Upper lobe of left lung (tissue), 6 donors: ENCODE results near the gene OTP. TPM values are rescaled to one million over a fixed set of nuclear protein-coding genes. Genes with fewer than 3 reads are reported as not detected.

Experiments
- ATAC-seq, 2 donors: fragments of 200-7000 bp; cut with Tn5 transposase; one replicate each; pipeline ENCODE4 v1.9.1; 2022; ENCODE audit warnings: mild to moderate bottlenecking in 2 of 2, moderate library complexity in 2 of 2; ENCODE audit not compliant: low FRiP score in 2 of 2
- DNase-seq, 2 donors: peaks; one replicate each; pipeline ENCODE4 v3.0.0-alpha.2; 2019 to 2020
- H3K27ac ChIP-seq, 4 donors: fragments of 200-600 bp; sonication (generic); one replicate each; pipeline ENCODE4 v1.5.1; 2016 to 2019
- H3K27me3 ChIP-seq, 4 donors: fragments of 200-600 bp; sonication (generic); one replicate each; pipeline ENCODE4 v1.5.1; 2017 to 2019
- H3K36me3 ChIP-seq, 4 donors: fragments of 200-600 bp; sonication (generic); one replicate each; pipeline ENCODE4 v1.5.1; 2016 to 2019
- H3K4me1 ChIP-seq, 4 donors: fragments of 200-600 bp; sonication (generic); one replicate each; pipeline ENCODE4 v1.5.1; 2018 to 2019
- H3K4me3 ChIP-seq, 4 donors: fragments of 200-600 bp; sonication (generic); one replicate each; pipeline ENCODE4 v1.5.1; 2017 to 2019; ENCODE audit warnings: mild to moderate bottlenecking in 2 of 4, moderate library complexity in 1 of 4
- H3K9me3 ChIP-seq, 4 donors: fragments of 200-600 bp; sonication (generic); one replicate each; pipeline ENCODE4 v1.5.1; 2018 to 2019
- EP300 ChIP-seq, 4 donors: sonication (generic); formaldehyde crosslinking; IDR thresholded peaks; one replicate each; pipeline ENCODE4 v1.5.1; 2017; ENCODE audit warnings: antibody characterized with exemption in 4 of 4, control low read depth in 2 of 4
- POLR2A ChIP-seq, 4 donors: fragments of 450-650 bp; IDR thresholded peaks; one replicate each; pipeline ENCODE4 v1.5.1; 2016 to 2017; ENCODE audit warnings: antibody characterized with exemption in 4 of 4, mild to moderate bottlenecking in 2 of 4
- POLR2AphosphoS5 ChIP-seq, 2 donors: sonication (generic); formaldehyde crosslinking; IDR thresholded peaks; one replicate each; pipeline ENCODE4 v1.5.1; 2017; ENCODE audit warnings: antibody characterized with exemption in 2 of 2
- WGBS, 2 donors: methylation state at CpG; one replicate each; pipeline ENCODE4 v1.1.5; 2017 to 2018; 5-methylcytosine and 5-hydroxymethylcytosine counted together
- total RNA-seq, 6 donors: library from RNA; depleted of rRNA in 4 of 6; stranded (reverse); fragments of >200 nt in 4 of 6; gene quantifications; one replicate each; pipeline versions ENCODE4 v1.1.0 to v1.2.1, GENCODE V29; 2016 to 2021
- TF ChIP-seq, protein P1 (sequence below), 6 experiments: fragments of 450-650 bp in 4 of 6; fragments of 200-600 bp in 2 of 6; sonication (generic) in 2 of 6; IDR thresholded peaks; one replicate each; pipeline ENCODE4 v1.5.1; 2016 to 2019; ENCODE audit warnings: antibody characterized with exemption in 6 of 6
- donor health status: DM: no; HTN: no; CAD: no; lungs with moderate emphysema.
- donor health status: DM: no; HTN: yes; CAD: no; lungs with severe emphysema.

OTP gene
- total RNA-seq, 6 donors from 2014 or later, result not detected

DNA sequence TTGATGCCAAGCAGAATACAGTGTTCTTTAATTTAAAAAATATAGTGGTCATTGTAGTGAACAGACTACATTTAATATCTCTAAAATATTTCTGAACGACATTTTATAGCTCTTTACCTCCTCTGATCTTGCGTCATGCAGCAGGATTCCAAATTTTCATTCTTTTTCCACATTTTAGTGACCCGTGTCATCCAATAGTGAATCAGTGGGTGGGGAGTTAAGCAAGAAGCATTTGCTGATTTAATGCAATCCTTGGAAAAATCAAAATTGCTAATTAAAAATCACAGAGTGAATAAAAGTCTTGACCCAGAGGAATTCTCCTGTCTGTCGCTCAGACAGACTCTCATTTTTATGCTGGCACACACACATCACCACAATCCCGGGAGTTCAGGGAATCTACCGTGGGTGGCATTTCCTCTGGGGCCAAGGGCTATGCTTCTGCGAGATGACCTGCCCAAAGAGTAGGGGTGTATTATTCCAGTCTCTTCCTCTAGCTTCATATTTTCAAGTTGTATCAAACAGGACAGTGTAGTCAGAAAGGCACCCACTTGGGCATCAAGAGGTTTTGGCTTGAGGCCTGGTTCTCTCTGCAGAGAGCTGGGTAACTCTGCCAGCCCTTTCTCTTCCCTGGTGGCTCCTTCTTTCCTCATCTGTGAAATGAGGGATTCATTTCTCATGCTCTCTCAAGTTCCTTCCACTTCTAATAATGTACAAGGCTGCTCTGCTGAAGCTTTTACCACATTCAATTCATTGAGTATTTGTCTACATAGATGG lies 24.8 kb upstream of the OTP start:
- TF ChIP-seq POLR2A (IDR thresholded peaks at IDR 0.05), result no peak
- TF ChIP-seq, protein P1, sequence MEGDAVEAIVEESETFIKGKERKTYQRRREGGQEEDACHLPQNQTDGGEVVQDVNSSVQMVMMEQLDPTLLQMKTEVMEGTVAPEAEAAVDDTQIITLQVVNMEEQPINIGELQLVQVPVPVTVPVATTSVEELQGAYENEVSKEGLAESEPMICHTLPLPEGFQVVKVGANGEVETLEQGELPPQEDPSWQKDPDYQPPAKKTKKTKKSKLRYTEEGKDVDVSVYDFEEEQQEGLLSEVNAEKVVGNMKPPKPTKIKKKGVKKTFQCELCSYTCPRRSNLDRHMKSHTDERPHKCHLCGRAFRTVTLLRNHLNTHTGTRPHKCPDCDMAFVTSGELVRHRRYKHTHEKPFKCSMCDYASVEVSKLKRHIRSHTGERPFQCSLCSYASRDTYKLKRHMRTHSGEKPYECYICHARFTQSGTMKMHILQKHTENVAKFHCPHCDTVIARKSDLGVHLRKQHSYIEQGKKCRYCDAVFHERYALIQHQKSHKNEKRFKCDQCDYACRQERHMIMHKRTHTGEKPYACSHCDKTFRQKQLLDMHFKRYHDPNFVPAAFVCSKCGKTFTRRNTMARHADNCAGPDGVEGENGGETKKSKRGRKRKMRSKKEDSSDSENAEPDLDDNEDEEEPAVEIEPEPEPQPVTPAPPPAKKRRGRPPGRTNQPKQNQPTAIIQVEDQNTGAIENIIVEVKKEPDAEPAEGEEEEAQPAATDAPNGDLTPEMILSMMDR (IDR thresholded peaks at IDR 0.05), result no peak
- no peak for TF ChIP-seq POLR2AphosphoS5 (IDR thresholded peaks at IDR 0.05)
- no peak for DNase-seq
- Histone ChIP-seq H3K4me3 (no peak overlapping the region), H3K4me1 (no peaks in the 10 kb centered on the region), H3K27me3 (no peaks in the 10 kb centered on the region), H3K27ac (no peak overlapping the region), H3K9me3 (no peaks in the 10 kb centered on the region), H3K36me3 (no peaks in the 10 kb centered on the region)
- no peak for ATAC-seq
- 72 to 73% methylated on average over 7 of the region's 7 CpGs for WGBS, 2 donors

- DNase-seq (no peak), ATAC-seq (no peak)
- Histone ChIP-seq H3K27ac (no peak overlapping the region), H3K4me1 (no peaks in the 10 kb centered on the region), H3K4me3 (no peak overlapping the region), H3K9me3 (no peaks in the 10 kb centered on the region), H3K27me3 (no peaks in the 10 kb centered on the region), H3K36me3 (no peaks in the 10 kb centered on the region)
- TF ChIP-seq, protein P1 (IDR thresholded peaks at IDR 0.05), result no peak
- no peak for TF ChIP-seq EP300 (IDR thresholded peaks at IDR 0.05)
- no peak for TF ChIP-seq POLR2A (IDR thresholded peaks at IDR 0.05)
- TF ChIP-seq POLR2AphosphoS5 (IDR thresholded peaks at IDR 0.05), result no peak
These were observed 24.1 kb upstream of the OTP start for GRCh38 chr5:77662635-77663034.

DNA sequence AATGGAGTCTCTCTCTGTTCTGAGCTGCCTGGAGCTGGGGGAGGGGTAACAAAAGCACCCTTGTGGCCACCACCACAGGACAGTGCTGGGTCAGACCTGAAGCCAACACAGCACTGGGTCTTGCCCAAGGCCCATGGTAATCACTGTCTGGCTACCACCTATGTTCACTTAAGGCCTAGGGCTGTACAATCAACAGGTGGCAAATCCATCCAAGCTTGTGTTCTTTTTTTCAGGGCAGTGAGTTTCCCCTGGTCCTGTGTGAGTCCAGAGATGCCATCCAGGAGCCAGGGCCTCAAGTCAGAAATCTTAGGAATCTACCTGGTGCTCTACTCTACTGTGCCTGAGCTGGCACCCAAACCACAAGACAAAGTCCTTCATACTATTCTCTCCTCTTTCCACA lies 20.1 kb upstream of the OTP start:
- H3K4me1 ChIP-seq, result no peaks in the 10 kb centered on the region
- TF ChIP-seq POLR2AphosphoS5 (IDR thresholded peaks at IDR 0.05), result no peak
- TF ChIP-seq POLR2A (IDR thresholded peaks at IDR 0.05), result no peak
- TF ChIP-seq EP300 (IDR thresholded peaks at IDR 0.05), result no peak
- TF ChIP-seq, protein P1 (IDR thresholded peaks at IDR 0.05), result no peak
- H3K36me3 ChIP-seq, result no peaks in the 10 kb centered on the region
- ATAC-seq, result no peak
- H3K27ac ChIP-seq, result no peak overlapping the region
- no peaks in the 10 kb centered on the region for H3K27me3 ChIP-seq
- no peaks in the 10 kb centered on the region for H3K9me3 ChIP-seq
- H3K4me3 ChIP-seq, result no peak overlapping the region
- DNase-seq, result no peak

DNA sequence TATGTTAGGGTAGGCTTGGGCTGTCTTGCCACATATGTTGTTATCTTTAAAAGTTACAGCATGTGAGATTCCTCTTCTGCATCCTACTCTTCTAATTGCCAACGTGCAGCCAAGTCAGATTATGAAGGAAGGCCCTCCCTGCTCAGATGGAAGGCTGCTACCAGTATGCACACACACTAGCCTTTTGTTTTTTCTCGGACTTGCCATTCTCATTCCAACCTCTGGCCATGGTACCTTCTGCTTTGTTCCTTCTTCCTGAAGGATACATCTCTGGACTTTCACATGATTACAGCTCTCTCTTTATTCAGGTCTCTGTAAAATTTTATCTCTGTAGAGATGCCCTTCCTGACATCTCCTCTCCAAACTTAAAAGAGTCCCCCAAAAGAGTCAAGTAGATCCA lies 12.8 kb upstream of the OTP start:
- ATAC-seq (no peak), DNase-seq (no peak)
- Histone ChIP-seq H3K27me3 (peaks cover 0 to 3% (median 0%) of the 10 kb centered on the region in 4 donors), H3K4me3 (no peak overlapping the region), H3K36me3 (no peaks in the 10 kb centered on the region), H3K4me1 (no peaks in the 10 kb centered on the region), H3K27ac (no peak overlapping the region), H3K9me3 (no peaks in the 10 kb centered on the region)
- WGBS, 2 donors, result 49 to 51% methylated on average over 2 of the region's 2 CpGs
- no peak for TF ChIP-seq POLR2AphosphoS5 (IDR thresholded peaks at IDR 0.05)

- no peak for ATAC-seq
- Histone ChIP-seq H3K27ac (no peak overlapping the region), H3K4me3 (no peak overlapping the region), H3K36me3 (no peaks in the 10 kb centered on the region), H3K9me3 (no peaks in the 10 kb centered on the region), H3K4me1 (peaks cover 0 to 3% (median 1%) of the 10 kb centered on the region in 4 donors), H3K27me3 (peaks cover 0 to 10% (median 2%) of the 10 kb centered on the region in 4 donors)
- TF ChIP-seq EP300 (IDR thresholded peaks at IDR 0.05) (no peak), POLR2A (IDR thresholded peaks at IDR 0.05) (no peak), POLR2AphosphoS5 (IDR thresholded peaks at IDR 0.05) (no peak)
- TF ChIP-seq, protein P1 (IDR thresholded peaks at IDR 0.05), result no peak
- no peak for DNase-seq
- WGBS, 2 donors, result 19 to 75% methylated on average over 1 of the region's 1 CpG
These were observed 12.2 kb upstream of the OTP start for GRCh38 chr5:77650686-77651085.
